SK-N-SH (cell line): ENCODE measurements around the gene SIL1. TPM values are rescaled to one million over a fixed set of nuclear protein-coding genes. Genes with fewer than 3 reads are reported as not detected.
A peak's percentile ranks its signal among the peaks of the same experiment; 100 is the strongest.

Source experiments
- CTCF ChIA-PET: fragments of 300-600, 350-600 bp; formaldehyde crosslinking; extraction: SDS; loops from one replicate; lab custom pipeline; 2021; lab: Yijun Ruan, JAX
- POLR2A ChIA-PET: fragments of 350-600 bp; sonication (Branson Sonifier 250); formaldehyde crosslinking; extraction: SDS; loops from one replicate; lab custom pipeline; 2020; ENCODE audit warnings: antibody characterized with exemption, inconsistent platforms; lab: Yijun Ruan, JAX
- DNase-seq: peaks from one replicate; pipeline ENCODE4 v3.0.0; 2012
- H2AFZ ChIP-seq: fragments of 200-600 bp; sonication (generic); 2 replicates; pipeline ENCODE4 v1.8.1; 2016; ENCODE audit warnings: antibody characterized with exemption, mild to moderate bottlenecking, low read depth
- H3F3A ChIP-seq: fragments of 200-600 bp; sonication (generic); replicated peaks from 2 replicates; pipeline ENCODE3; 2016; ENCODE audit warnings: antibody characterized with exemption, mild to moderate bottlenecking; ENCODE audit not compliant: insufficient read depth
- H3K27ac ChIP-seq, 2 experiments: fragments of 200-500 bp in 1 of 2; fragments of 200-600 bp in 1 of 2; sonication (Bioruptor generic) in 1 of 2; sonication (generic), shearing (Covaris generic) in 1 of 2; 2 replicates each; pipeline versions ENCODE4 v1.5.1 to v1.6.1; 2014 to 2016; ENCODE audit warnings: low read depth in 2 of 2, inconsistent platforms in 1 of 2, low read length in 1 of 2, mild to moderate bottlenecking in 1 of 2, mixed read lengths in 1 of 2
- H3K27me3 ChIP-seq: fragments of 200-600 bp; sonication (generic), shearing (Covaris generic); 2 replicates; pipeline ENCODE4 v1.6.1; 2016; ENCODE audit warnings: mixed run types; ENCODE audit not compliant: insufficient read depth
- H3K36me3 ChIP-seq, 2 experiments: fragments of 200-500 bp in 1 of 2; fragments of 200-600 bp in 1 of 2; sonication (Bioruptor generic) in 1 of 2; sonication (generic) in 1 of 2; replicated peaks in 1 of 2; 2 replicates each; pipeline versions ENCODE3 to v1.5.1; 2014 to 2016; ENCODE audit warnings: low read length in 1 of 2, mild to moderate bottlenecking in 1 of 2; ENCODE audit not compliant: insufficient read depth in 2 of 2, control insufficient read depth in 1 of 2
- H3K4me1 ChIP-seq, 2 experiments: fragments of 200-500 bp in 1 of 2; fragments of 200-600 bp in 1 of 2; sonication (Bioruptor generic) in 1 of 2; sonication (generic), shearing (Covaris generic) in 1 of 2; 2 replicates each; pipeline versions ENCODE4 v1.5.1 to v1.6.1; 2014 to 2016; ENCODE audit warnings: low read depth in 1 of 2, low read length in 1 of 2, mixed run types in 1 of 2; ENCODE audit not compliant: insufficient read depth in 2 of 2, control insufficient read depth in 1 of 2
- H3K4me2 ChIP-seq: fragments of 200-600 bp; sonication (generic), shearing (Covaris generic); 2 replicates; pipeline ENCODE4 v1.6.1; 2017; ENCODE audit warnings: mixed run types
- H3K4me3 ChIP-seq, 2 experiments: fragments of 200-500 bp in 1 of 2; fragments of 200-600 bp in 1 of 2; sonication (Bioruptor generic) in 1 of 2; sonication (generic), shearing (Covaris generic) in 1 of 2; 2 replicates each; pipeline versions ENCODE4 v1.5.1 to v1.8.1; 2014 to 2016; ENCODE audit warnings: low read depth in 2 of 2, inconsistent platforms in 1 of 2, low read length in 1 of 2, mild to moderate bottlenecking in 1 of 2, mixed read lengths in 1 of 2, moderate library complexity in 1 of 2
- H3K79me2 ChIP-seq: fragments of 200-600 bp; sonication (generic); 2 replicates; pipeline ENCODE4 v1.8.1; 2017; ENCODE audit warnings: mild to moderate bottlenecking; ENCODE audit not compliant: insufficient read depth
- H3K9ac ChIP-seq: fragments of 200-600 bp; sonication (generic); 2 replicates; pipeline ENCODE4 v1.6.1; 2017; ENCODE audit warnings: mixed run types
- H3K9me2 ChIP-seq: fragments of 200-600 bp; sonication (generic); 2 replicates; pipeline ENCODE4 v1.6.1; 2017; ENCODE audit warnings: mixed run types
- H3K9me3 ChIP-seq: fragments of 200-600 bp; sonication (generic); 2 replicates; pipeline ENCODE4 v1.6.1; 2017; ENCODE audit warnings: mixed run types, mild to moderate bottlenecking, moderate library complexity
- H4K20me1 ChIP-seq: fragments of 200-600 bp; sonication (generic); 2 replicates; pipeline ENCODE4 v1.6.1; 2017; ENCODE audit warnings: mild to moderate bottlenecking, mixed run types; ENCODE audit not compliant: insufficient read depth
- EP300 ChIP-seq, 2 experiments: IDR thresholded peaks; 2 replicates each; pipeline versions ENCODE4 v1.4.0 to v1.6.1; 2012; ENCODE audit warnings: borderline replicate concordance in 1 of 2, low read depth in 1 of 2, low read length in 1 of 2
- EZH2phosphoT487 ChIP-seq: fragments of 200-600 bp; sonication (generic); IDR thresholded peaks from 2 replicates; pipeline ENCODE4 v1.6.1; 2017; ENCODE audit warnings: low read depth, mixed run types, mild to moderate bottlenecking, antibody characterized with exemption, moderate library complexity, borderline replicate concordance
- FOSL2 ChIP-seq: IDR thresholded peaks from 2 replicates; pipeline ENCODE4 v1.4.0; 2012; ENCODE audit warnings: low read depth, mild to moderate bottlenecking, moderate library complexity, borderline replicate concordance
- JUND ChIP-seq: IDR thresholded peaks from 2 replicates; pipeline ENCODE4 v1.4.0; 2012
- MEF2A ChIP-seq: IDR thresholded peaks from 2 replicates; pipeline ENCODE4 v1.4.0; 2012; ENCODE audit warnings: low read depth, borderline replicate concordance
- NRF1 ChIP-seq: IDR thresholded peaks from 2 replicates; pipeline ENCODE4 v1.6.1; 2012; ENCODE audit warnings: low read depth, mild to moderate bottlenecking, low read length
- RAD21 ChIP-seq: IDR thresholded peaks from 2 replicates; pipeline ENCODE4 v1.6.1; 2012; ENCODE audit warnings: mild to moderate bottlenecking, low read length
- RFX5 ChIP-seq: IDR thresholded peaks from 2 replicates; pipeline ENCODE4 v1.6.1; 2012; ENCODE audit warnings: mild to moderate bottlenecking, improper control_type of control experiment, low read length
- RXRA ChIP-seq: IDR thresholded peaks from 2 replicates; pipeline ENCODE4 v1.4.0; 2012; ENCODE audit warnings: low read depth, mild to moderate bottlenecking, borderline replicate concordance
- SIN3A ChIP-seq: IDR thresholded peaks from 2 replicates; pipeline ENCODE4 v1.6.1; 2012; ENCODE audit warnings: low read depth, mild to moderate bottlenecking, low read length, moderate library complexity, borderline replicate concordance
- SMC3 ChIP-seq: IDR thresholded peaks from 2 replicates; pipeline ENCODE4 v1.6.1; 2012; ENCODE audit warnings: low read depth, low read length, improper control_type of control experiment
- YY1 ChIP-seq: IDR thresholded peaks from 2 replicates; pipeline ENCODE4 v1.4.0; 2012; ENCODE audit warnings: low read depth, mild to moderate bottlenecking
- WGBS: methylation state at CpG from one replicate; pipeline ENCODE4 v1.1.6; 2017; ENCODE audit warnings: low lambda C conversion rate; 5-methylcytosine and 5-hydroxymethylcytosine counted together
- polyA plus RNA-seq, 3 experiments: library from polyadenylated mRNA; depleted of rRNA; stranded (reverse); fragments of >200 nt; gene quantifications; 2 replicates each; pipeline ENCODE4 v1.2.3, GENCODE V29; 2012
- TF ChIP-seq, protein P1 (sequence below): fragments of 150-350 bp; IDR thresholded peaks from 2 replicates; pipeline ENCODE4 v1.6.1; 2017; ENCODE audit warnings: antibody characterized with exemption, low read length, low read depth, borderline replicate concordance
- TF ChIP-seq, protein P2 (sequence below): IDR thresholded peaks from 2 replicates; pipeline ENCODE4 v1.4.0; 2012; ENCODE audit warnings: low read depth, borderline replicate concordance
- TF ChIP-seq, protein P3 (sequence below): fragments of 200-600 bp; sonication (generic); IDR thresholded peaks from 2 replicates; pipeline ENCODE4 v1.6.1; 2017; ENCODE audit warnings: antibody characterized with exemption, mild to moderate bottlenecking, moderate library complexity

The SIL1 gene
- polyA plus RNA-seq, 1 of the 3 experiments (the other 2 are of a cell fraction) = 25.9 TPM

DNA sequence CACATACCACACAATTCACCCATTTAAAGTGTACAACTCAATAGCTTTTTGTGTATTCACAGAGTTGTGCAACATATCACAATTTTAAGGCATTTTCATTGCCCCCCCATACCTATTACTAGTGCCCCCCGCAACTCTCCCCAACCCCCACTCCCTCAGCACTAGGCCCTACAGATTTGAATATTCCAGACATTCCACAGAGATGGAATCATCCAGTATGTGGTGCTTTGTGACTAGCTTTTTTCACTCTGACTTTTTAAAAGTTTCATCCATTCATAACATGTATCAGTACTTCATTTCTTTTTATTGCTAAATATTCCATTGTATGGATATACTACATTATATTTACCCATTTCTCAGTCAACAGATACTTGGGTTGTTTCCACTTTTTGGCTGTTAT is 220.1 kb downstream of the SIL1 start:
- Histone ChIP-seq H3K9me3 (no peaks in the 10 kb centered on the region), H2AFZ (no peak overlapping the region), H3K9me2 (no peaks in the 10 kb centered on the region), H3F3A (no peaks in the 10 kb centered on the region), H3K27me3 (no peaks in the 10 kb centered on the region), H3K4me1 (peaks cover 8 to 12% of the 10 kb centered on the region in 2 experiments; a peak in 2 of 4 replicates), H3K36me3 (no peaks in the 10 kb centered on the region)
- no peak for DNase-seq
- peak; percentile 12; the same call in 1 of the 2 replicates for TF ChIP-seq JUND
- TF ChIP-seq FOSL2 = peak; percentile 11; the same call in 1 of the 2 replicates
- TF ChIP-seq, protein P1, sequence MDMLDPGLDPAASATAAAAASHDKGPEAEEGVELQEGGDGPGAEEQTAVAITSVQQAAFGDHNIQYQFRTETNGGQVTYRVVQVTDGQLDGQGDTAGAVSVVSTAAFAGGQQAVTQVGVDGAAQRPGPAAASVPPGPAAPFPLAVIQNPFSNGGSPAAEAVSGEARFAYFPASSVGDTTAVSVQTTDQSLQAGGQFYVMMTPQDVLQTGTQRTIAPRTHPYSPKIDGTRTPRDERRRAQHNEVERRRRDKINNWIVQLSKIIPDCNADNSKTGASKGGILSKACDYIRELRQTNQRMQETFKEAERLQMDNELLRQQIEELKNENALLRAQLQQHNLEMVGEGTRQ = no peak
- no peak for TF ChIP-seq YY1
- TF ChIP-seq, all 33 proteins: peak for 2
- no peak overlapping the region for H3K27ac ChIP-seq
- WGBS = 92% methylated on average over 1 of the region's 1 CpG
- H4K20me1 ChIP-seq = no peaks in the 10 kb centered on the region
- no peaks in the 10 kb centered on the region for H3K79me2 ChIP-seq
- ChIA-PET CTCF (no interaction called here), POLR2A (no interaction called here)
- H3K4me3 ChIP-seq = no peak overlapping the region
- no peak overlapping the region for H3K9ac ChIP-seq
- no peak overlapping the region for H3K4me2 ChIP-seq

DNA sequence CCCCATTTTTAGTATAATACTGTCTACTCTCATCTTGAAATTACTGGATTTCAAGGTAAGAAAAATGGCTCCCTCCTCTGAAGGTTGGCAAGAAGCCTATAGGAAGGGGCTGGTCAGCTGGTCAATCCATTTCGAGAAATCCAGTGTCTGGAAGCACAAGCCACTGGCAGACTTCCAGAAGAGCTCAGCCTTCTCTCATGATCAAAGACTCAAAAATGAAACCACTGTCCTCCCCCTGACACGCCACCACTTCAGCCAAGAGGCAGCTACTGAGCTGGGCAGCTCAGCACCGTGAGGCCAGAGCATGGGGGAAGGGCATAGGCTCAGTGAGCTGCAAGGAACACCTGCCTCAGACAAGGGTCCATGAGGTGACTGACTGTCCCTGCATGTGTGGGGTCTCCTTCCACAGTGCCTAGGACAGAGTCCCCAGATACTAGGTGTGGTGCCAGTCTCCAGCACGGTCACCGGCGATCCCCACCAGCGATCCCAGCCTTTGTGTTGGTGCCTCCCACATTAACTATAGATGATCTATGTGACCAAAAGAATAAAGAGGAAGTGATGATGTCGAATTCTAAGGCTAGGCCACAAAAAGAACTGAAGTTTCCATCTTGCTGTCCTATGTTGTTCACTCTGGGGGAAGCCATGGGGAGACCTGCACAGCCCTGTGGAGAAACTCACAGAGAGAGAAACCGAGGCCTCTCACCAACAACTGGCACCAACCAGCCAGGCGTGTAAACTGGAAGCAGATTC is 222.9 kb downstream of the SIL1 start:
- H3K4me2 ChIP-seq = no peak overlapping the region
- ChIA-PET CTCF (interaction anchor here (1.8 to 2.1 kb wide), 2 partner anchors 25 to 396 kb away, joined by 5 to 6 read pairs; no protein-coding TSS in a partner anchor), POLR2A (no interaction called here)
- TF ChIP-seq NRF1 = no peak
- TF ChIP-seq MEF2A = no peak
- TF ChIP-seq EZH2phosphoT487 = no peak
- no peak for TF ChIP-seq RAD21
- no peak for TF ChIP-seq RFX5
- TF ChIP-seq EP300 (IDR thresholded peaks at IDR 0.05; ENCODE audit: borderline replicate concordance in 1 of 2, low read depth in 1 of 2, low read length in 1 of 2) = no peak
- TF ChIP-seq SMC3 = no peak
- TF ChIP-seq SIN3A = no peak
- TF ChIP-seq, protein P2, sequence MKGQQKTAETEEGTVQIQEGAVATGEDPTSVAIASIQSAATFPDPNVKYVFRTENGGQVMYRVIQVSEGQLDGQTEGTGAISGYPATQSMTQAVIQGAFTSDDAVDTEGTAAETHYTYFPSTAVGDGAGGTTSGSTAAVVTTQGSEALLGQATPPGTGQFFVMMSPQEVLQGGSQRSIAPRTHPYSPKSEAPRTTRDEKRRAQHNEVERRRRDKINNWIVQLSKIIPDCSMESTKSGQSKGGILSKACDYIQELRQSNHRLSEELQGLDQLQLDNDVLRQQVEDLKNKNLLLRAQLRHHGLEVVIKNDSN = no peak
- no peak for TF ChIP-seq RXRA
- TF ChIP-seq, protein P3, sequence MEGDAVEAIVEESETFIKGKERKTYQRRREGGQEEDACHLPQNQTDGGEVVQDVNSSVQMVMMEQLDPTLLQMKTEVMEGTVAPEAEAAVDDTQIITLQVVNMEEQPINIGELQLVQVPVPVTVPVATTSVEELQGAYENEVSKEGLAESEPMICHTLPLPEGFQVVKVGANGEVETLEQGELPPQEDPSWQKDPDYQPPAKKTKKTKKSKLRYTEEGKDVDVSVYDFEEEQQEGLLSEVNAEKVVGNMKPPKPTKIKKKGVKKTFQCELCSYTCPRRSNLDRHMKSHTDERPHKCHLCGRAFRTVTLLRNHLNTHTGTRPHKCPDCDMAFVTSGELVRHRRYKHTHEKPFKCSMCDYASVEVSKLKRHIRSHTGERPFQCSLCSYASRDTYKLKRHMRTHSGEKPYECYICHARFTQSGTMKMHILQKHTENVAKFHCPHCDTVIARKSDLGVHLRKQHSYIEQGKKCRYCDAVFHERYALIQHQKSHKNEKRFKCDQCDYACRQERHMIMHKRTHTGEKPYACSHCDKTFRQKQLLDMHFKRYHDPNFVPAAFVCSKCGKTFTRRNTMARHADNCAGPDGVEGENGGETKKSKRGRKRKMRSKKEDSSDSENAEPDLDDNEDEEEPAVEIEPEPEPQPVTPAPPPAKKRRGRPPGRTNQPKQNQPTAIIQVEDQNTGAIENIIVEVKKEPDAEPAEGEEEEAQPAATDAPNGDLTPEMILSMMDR = no peak
- no peak for TF ChIP-seq JUND
- TF ChIP-seq, protein P1 = no peak
- TF ChIP-seq YY1 = no peak
- H3K4me1 ChIP-seq = peaks cover 0 to 38% of the 10 kb centered on the region in 2 experiments; a peak in 3 of 4 replicates
- H3K27me3 ChIP-seq = no peaks in the 10 kb centered on the region
- no peaks in the 10 kb centered on the region for H4K20me1 ChIP-seq
- no peak overlapping the region for H3K9ac ChIP-seq
- WGBS = 85% methylated on average over 10 of the region's 10 CpGs
- no peak overlapping the region; a peak in 1 of 4 replicates for H3K27ac ChIP-seq
- H3K36me3 ChIP-seq = no peaks in the 10 kb centered on the region
- no peaks in the 10 kb centered on the region for H3F3A ChIP-seq
- no peak overlapping the region for H2AFZ ChIP-seq
- H3K9me2 ChIP-seq = no peaks in the 10 kb centered on the region
- DNase-seq = no peak
- H3K4me3 ChIP-seq = no peak overlapping the region
- H3K79me2 ChIP-seq = no peaks in the 10 kb centered on the region
- no peaks in the 10 kb centered on the region for H3K9me3 ChIP-seq
